GM23338 (cell line): ENCODE data around the gene SERPINA9. TPM values are rescaled to one million over a fixed set of nuclear protein-coding genes. Genes with fewer than 3 reads are reported as not detected.

Experiments
- ATAC-seq: fragments of 200-7000 bp; cut with Tn5 transposase; 3 replicates; pipeline ENCODE4 v1.9.1; 2020
- DNase-seq: peaks from one replicate; pipeline ENCODE4 v3.0.0-alpha.2; 2015; ENCODE audit warnings: low spot score
- H2AFZ ChIP-seq: fragments of 200-600 bp; sonication (generic); 2 replicates; pipeline ENCODE4 v1.8.0; 2016; ENCODE audit warnings: antibody characterized with exemption, mild to moderate bottlenecking, moderate library complexity
- H3F3A ChIP-seq: fragments of 200-600 bp; sonication (generic); replicated peaks from 2 replicates; pipeline ENCODE4 v1.8.0; 2017; ENCODE audit warnings: antibody characterized with exemption, mixed run types, low read depth
- H3K27ac ChIP-seq: fragments of 200-600 bp; sonication (generic); 2 replicates; pipeline ENCODE4 v1.6.1; 2016; ENCODE audit warnings: low read depth
- H3K27me3 ChIP-seq: fragments of 200-600 bp; sonication (generic); 2 replicates; pipeline ENCODE4 v1.8.0; 2016; ENCODE audit warnings: mild to moderate bottlenecking, mixed run types, moderate library complexity; ENCODE audit not compliant: insufficient read depth
- H3K36me3 ChIP-seq: fragments of 200-600 bp; sonication (generic); 2 replicates; pipeline ENCODE4 v1.8.0; 2016; ENCODE audit warnings: mild to moderate bottlenecking; ENCODE audit not compliant: insufficient read depth
- H3K4me1 ChIP-seq: fragments of 200-600 bp; sonication (generic); 2 replicates; pipeline ENCODE4 v1.8.0; 2016; ENCODE audit warnings: mild to moderate bottlenecking, moderate library complexity; ENCODE audit not compliant: insufficient read depth
- H3K4me2 ChIP-seq: fragments of 200-600 bp; sonication (generic); 2 replicates; pipeline ENCODE4 v1.7.1; 2017; ENCODE audit warnings: mixed run types
- H3K4me3 ChIP-seq: fragments of 200-600 bp; sonication (generic); 2 replicates; pipeline ENCODE4 v1.6.1; 2016; ENCODE audit warnings: mixed run types
- H3K79me2 ChIP-seq: fragments of 200-600 bp; sonication (generic); replicated peaks from 2 replicates; pipeline ENCODE4 v1.8.0; 2017; ENCODE audit warnings: mild to moderate bottlenecking; ENCODE audit not compliant: insufficient read depth
- H3K9me2 ChIP-seq: fragments of 200-600 bp; sonication (generic); 2 replicates; pipeline ENCODE4 v1.8.0; 2017; ENCODE audit not compliant: insufficient read depth
- H4K20me1 ChIP-seq: fragments of 200-600 bp; sonication (generic); replicated peaks from 2 replicates; pipeline ENCODE4 v1.8.0; 2017; ENCODE audit warnings: mild to moderate bottlenecking; ENCODE audit not compliant: insufficient read depth
- H3K27ac Mint-ChIP-seq: 2 replicates; pipeline ENCODE4 v1.8.0; 2020; ENCODE audit warnings: inconsistent platforms, mild to moderate bottlenecking, moderate library complexity, mixed read lengths
- H3K27me3 Mint-ChIP-seq: 3 replicates; pipeline ENCODE4 v1.8.0; 2022; ENCODE audit warnings: low read depth, mild to moderate bottlenecking, moderate library complexity, mixed read lengths, inconsistent platforms; ENCODE audit not compliant: insufficient read depth, poor library complexity
- H3K36me3 Mint-ChIP-seq: 3 replicates; pipeline ENCODE4 v1.8.0; 2021; ENCODE audit warnings: low read depth, mild to moderate bottlenecking, inconsistent platforms, moderate library complexity, mixed read lengths
- H3K4me1 Mint-ChIP-seq: 3 replicates; pipeline ENCODE4 v1.8.0; 2020; ENCODE audit warnings: mild to moderate bottlenecking, inconsistent platforms, mixed read lengths
- H3K4me3 Mint-ChIP-seq: 3 replicates; pipeline ENCODE4 v1.8.0; 2021; ENCODE audit warnings: moderate library complexity, mild to moderate bottlenecking, inconsistent platforms, mixed read lengths
- H3K9me3 Mint-ChIP-seq: 3 replicates; pipeline ENCODE4 v1.8.0; 2020; ENCODE audit warnings: moderate library complexity, mild to moderate bottlenecking, inconsistent platforms, mixed read lengths
- CREB1 ChIP-seq: fragments of 250-450 bp; sonication (Bioruptor Pico); IDR thresholded peaks from 2 replicates; pipeline ENCODE4 v1.5.0; 2020; ENCODE audit warnings: low read depth, mild to moderate bottlenecking, moderate library complexity
- CTCF ChIP-seq, 2 experiments: fragments of 200-600 bp in 1 of 2; sonication (generic) in 1 of 2; conservative IDR thresholded peaks; 2 replicates each; pipeline versions ENCODE4 v1.5.1 to v1.6.1; 2016 to 2017; ENCODE audit warnings: antibody characterized with exemption in 2 of 2, low read depth in 2 of 2, mild to moderate bottlenecking in 2 of 2, moderate library complexity in 1 of 2
- EZH2 ChIP-seq: fragments of 200-600 bp; sonication (generic); IDR thresholded peaks from one replicate; pipeline ENCODE4 v1.8.0; 2017; ENCODE audit warnings: antibody characterized with exemption, mild to moderate bottlenecking, low read depth; ENCODE audit not compliant: unreplicated experiment
- REST ChIP-seq: IDR thresholded peaks from one replicate; pipeline ENCODE4 v1.6.1; 2018; ENCODE audit warnings: antibody characterized with exemption; ENCODE audit not compliant: unreplicated experiment
- ZNF114 ChIP-seq: fragments of 250-450 bp; sonication (Bioruptor Pico); IDR thresholded peaks from 2 replicates; pipeline ENCODE4 v1.5.0; 2020; ENCODE audit warnings: mild to moderate bottlenecking, moderate library complexity
- ZNF331 ChIP-seq: fragments of 250-450 bp; sonication (Bioruptor Pico); IDR thresholded peaks from 2 replicates; pipeline ENCODE4 v1.5.0; 2020; ENCODE audit warnings: low read depth, mild to moderate bottlenecking, moderate library complexity
- ZNF462 ChIP-seq: fragments of 250-450 bp; sonication (Bioruptor Pico); IDR thresholded peaks from 2 replicates; pipeline ENCODE4 v1.5.0; 2020; ENCODE audit warnings: mild to moderate bottlenecking, moderate library complexity
- polyA plus RNA-seq: library from polyadenylated mRNA; unstranded; fragments of >200 nt; fragmentation: Nextera tagmentation; extraction: Ambion mirVana; gene quantifications from 2 replicates; pipeline ENCODE4 v1.2.1, GENCODE V29; 2016
- total RNA-seq: library from RNA; depleted of rRNA; stranded (reverse); fragments of >200 nt; shearing (Covaris generic); gene quantifications from 2 replicates; pipeline ENCODE4 v1.2.3, GENCODE V29; 2014

SERPINA9 gene
- total and polyA plus RNA-seq, 2 experiments from 2014 or later: not detected

GRCh38 chr14:94470311-94470710, 5.7 kb downstream of the SERPINA9 start:
- Mint-ChIP-seq H3K27me3 (peaks cover 4% of the 10 kb centered on the region), H3K27ac (no peak overlapping the region), H3K4me1 (no peaks in the 10 kb centered on the region; the same call in 2 of the 3 replicates), H3K4me3 (no peak overlapping the region), H3K9me3 (peaks cover 19% of the 10 kb centered on the region), H3K36me3 (peaks cover 8% of the 10 kb centered on the region)
- Histone ChIP-seq H4K20me1 (no peaks in the 10 kb centered on the region), H3K4me1 (no peaks in the 10 kb centered on the region), H3F3A (no peaks in the 10 kb centered on the region), H3K4me3 (no peak overlapping the region), H3K27ac (no peak overlapping the region), H3K9me2 (peaks cover 19% of the 10 kb centered on the region), H3K79me2 (no peaks in the 10 kb centered on the region), H3K27me3 (no peaks in the 10 kb centered on the region), H2AFZ (no peak overlapping the region), H3K36me3 (no peaks in the 10 kb centered on the region), H3K4me2 (no peak overlapping the region)
- no peak for TF ChIP-seq EZH2
- TF ChIP-seq ZNF114: no peak
- DNase-seq (no peak), ATAC-seq (no peak)

- Mint-ChIP-seq H3K27me3 (peaks cover 4% of the 10 kb centered on the region), H3K4me3 (no peak overlapping the region), H3K27ac (no peak overlapping the region), H3K36me3 (peaks cover 15% of the 10 kb centered on the region), H3K4me1 (no peaks in the 10 kb centered on the region; the same call in 2 of the 3 replicates), H3K9me3 (peaks cover 28% of the 10 kb centered on the region)
- ATAC-seq (no peak), DNase-seq (no peak)
- Histone ChIP-seq H3K27ac (no peak overlapping the region), H3K4me1 (no peaks in the 10 kb centered on the region), H3K36me3 (no peaks in the 10 kb centered on the region), H3K9me2 (peaks cover 19% of the 10 kb centered on the region), H3K79me2 (no peaks in the 10 kb centered on the region), H3K4me2 (no peak overlapping the region), H3K4me3 (no peak overlapping the region), H4K20me1 (no peaks in the 10 kb centered on the region), H3F3A (no peaks in the 10 kb centered on the region), H2AFZ (no peak overlapping the region), H3K27me3 (no peaks in the 10 kb centered on the region)
- TF ChIP-seq ZNF331 (CRISPR knock-in tag) (no peak), ZNF114 (no peak), CREB1 (CRISPR knock-in tag) (no peak), ZNF462 (CRISPR knock-in tag) (no peak), REST (no peak), CTCF (conservative IDR thresholded peaks at IDR 0.05; ENCODE audit: low read depth in 2 of 2) (no peak)
Observed at GRCh38 chr14:94469261-94469660, 6.7 kb downstream of the SERPINA9 start.
